T-cell (primary cell): ENCODE measurements around the gene KRT16. TPM values are rescaled to one million over a fixed set of nuclear protein-coding genes. Genes with fewer than 3 reads are reported as not detected.

ENCODE experiments used
- ATAC-seq, 4 experiments: fragments of 200-7000 bp in 3 of 4; fragments of 150-1000 bp in 1 of 4; cut with Tn5 transposase; replicated peaks in 1 of 4; 1 replicate in 3 of 4; 2 replicates in 1 of 4; pipeline ENCODE4 v1.10.0; 2021; ENCODE audit warnings: moderate library complexity in 3 of 4, mild to moderate bottlenecking in 2 of 4, moderate number of reproducible peaks in 1 of 4
- CTCF ChIA-PET, 2 donors: fragments of 300-600 bp; sonication (Branson Sonifier 250); formaldehyde crosslinking; loops; one replicate each; lab custom pipeline; 2022; ENCODE audit warnings: antibody characterized with exemption in 2 of 2; lab: Charles Lee
- POLR2A ChIA-PET, 2 donors: fragments of 300-600 bp; sonication (Branson Sonifier 250); formaldehyde crosslinking; loops; one replicate each; lab custom pipeline; 2022; ENCODE audit warnings: antibody characterized with exemption in 2 of 2; lab: Charles Lee
- DNase-seq, 35 experiments: peaks; one replicate each; pipeline versions ENCODE4 v3.0.0 to v3.0.0-alpha.2; 2013 to 2023
- H3K27ac ChIP-seq: one replicate; pipeline ENCODE4 v1.5.1; 2013; ENCODE audit warnings: low read length
- H3K27me3 ChIP-seq, 2 experiments: replicated peaks in 1 of 2; 1 replicate in 1 of 2; 2 replicates in 1 of 2; pipeline versions ENCODE4 v1.6.1 to v1.7.0; 2013; ENCODE audit warnings: low read length in 1 of 2, mixed read lengths in 1 of 2; ENCODE audit not compliant: control insufficient read depth in 2 of 2, insufficient read depth in 2 of 2; ENCODE audit errors: extremely low read depth in 1 of 2
- H3K36me3 ChIP-seq, 2 donors: 1 replicate in 1 of 2; 2 replicates in 1 of 2; pipeline versions ENCODE4 v1.6.1 to v1.7.0; 2013; ENCODE audit warnings: low read length in 1 of 2; ENCODE audit not compliant: control insufficient read depth in 2 of 2, insufficient read depth in 1 of 2; ENCODE audit errors: extremely low read depth in 1 of 2
- H3K4me1 ChIP-seq, 2 experiments: 1 replicate in 1 of 2; 2 replicates in 1 of 2; pipeline versions ENCODE4 v1.6.1 to v1.7.0; 2013; ENCODE audit warnings: low read length in 2 of 2, mixed read lengths in 1 of 2; ENCODE audit not compliant: insufficient read depth in 2 of 2, control insufficient read depth in 1 of 2; ENCODE audit errors: extremely low read depth in 1 of 2
- H3K4me3 ChIP-seq, 2 donors: 1 replicate in 1 of 2; 2 replicates in 1 of 2; pipeline versions ENCODE4 v1.5.1 to v1.7.0; 2013; ENCODE audit warnings: mild to moderate bottlenecking in 2 of 2, low read length in 1 of 2, moderate library complexity in 1 of 2; ENCODE audit not compliant: control insufficient read depth in 1 of 2; ENCODE audit errors: extremely low read depth in 1 of 2
- H3K9me3 ChIP-seq: 2 replicates; pipeline ENCODE4 v1.7.0; 2013
- H3K27ac Mint-ChIP-seq, 2 donors: one replicate each; pipeline ENCODE4 v1.8.0; 2020 to 2021; ENCODE audit warnings: mild to moderate bottlenecking in 2 of 2, mixed read lengths in 2 of 2
- H3K27me3 Mint-ChIP-seq, 2 donors: one replicate each; pipeline ENCODE4 v1.8.0; 2021 to 2022; ENCODE audit warnings: mixed read lengths in 2 of 2
- H3K36me3 Mint-ChIP-seq: one replicate; pipeline ENCODE4 v1.8.0; 2021; ENCODE audit warnings: mixed read lengths
- H3K4me1 Mint-ChIP-seq, 3 donors: one replicate each; pipeline ENCODE4 v1.8.0; 2020 to 2022; ENCODE audit warnings: mixed read lengths in 3 of 3, mild to moderate bottlenecking in 1 of 3
- H3K4me3 Mint-ChIP-seq, 3 donors: one replicate each; pipeline ENCODE4 v1.8.0; 2020 to 2022; ENCODE audit warnings: mild to moderate bottlenecking in 3 of 3, mixed read lengths in 3 of 3, moderate library complexity in 3 of 3
- H3K9me3 Mint-ChIP-seq, 3 donors: one replicate each; pipeline ENCODE4 v1.8.0; 2020 to 2022; ENCODE audit warnings: mixed read lengths in 3 of 3
- WGBS: methylation state at CpG from one replicate; pipeline ENCODE4 v1.1.5; 2013; ENCODE audit warnings: missing lambda C conversion rate; ENCODE audit not compliant: insufficient coverage; 5-methylcytosine and 5-hydroxymethylcytosine counted together
- total RNA-seq, 35 experiments: library from RNA in 6 of 35; stranded (reverse) in 6 of 35; fragments of 120-200 nt in 1 of 35; gene quantifications; one replicate each; pipeline versions ENCODE4 v1.2.1 to v1.2.4 and lab custom pipeline; 2013 to 2026

The KRT16 gene
- total RNA-seq, 5 donors from 2014 or later (not counting 1 experiment from before 2014, with no cell fraction given) = not detected

- CTCF ChIA-PET = no interaction called here
- no peaks in the 10 kb centered on the region for H3K9me3 ChIP-seq
- Mint-ChIP-seq H3K36me3 (no peaks in the 10 kb centered on the region), H3K4me1 (no peaks in the 10 kb centered on the region), H3K27me3 (peaks cover 41 to 65% of the 10 kb centered on the region in 2 donors), H3K4me3 (no peak overlapping the region), H3K9me3 (no peaks in the 10 kb centered on the region), H3K27ac (no peak overlapping the region)
- WGBS = 29% methylated on average over 1 of the region's 3 CpGs
- H3K27ac ChIP-seq = no peak overlapping the region
- H3K4me1 ChIP-seq = no peaks in the 10 kb centered on the region
- no peak overlapping the region for H3K4me3 ChIP-seq
- H3K36me3 ChIP-seq = no peaks in the 10 kb centered on the region
- ATAC-seq = no peak
- DNase-seq = no peak
- peaks cover 0 to 81% of the 10 kb centered on the region in 2 experiments for H3K27me3 ChIP-seq
- POLR2A ChIA-PET = no interaction called here
These were observed 37.2 kb downstream of the KRT16 start for GRCh38 chr17:41575336-41575735.

DNA sequence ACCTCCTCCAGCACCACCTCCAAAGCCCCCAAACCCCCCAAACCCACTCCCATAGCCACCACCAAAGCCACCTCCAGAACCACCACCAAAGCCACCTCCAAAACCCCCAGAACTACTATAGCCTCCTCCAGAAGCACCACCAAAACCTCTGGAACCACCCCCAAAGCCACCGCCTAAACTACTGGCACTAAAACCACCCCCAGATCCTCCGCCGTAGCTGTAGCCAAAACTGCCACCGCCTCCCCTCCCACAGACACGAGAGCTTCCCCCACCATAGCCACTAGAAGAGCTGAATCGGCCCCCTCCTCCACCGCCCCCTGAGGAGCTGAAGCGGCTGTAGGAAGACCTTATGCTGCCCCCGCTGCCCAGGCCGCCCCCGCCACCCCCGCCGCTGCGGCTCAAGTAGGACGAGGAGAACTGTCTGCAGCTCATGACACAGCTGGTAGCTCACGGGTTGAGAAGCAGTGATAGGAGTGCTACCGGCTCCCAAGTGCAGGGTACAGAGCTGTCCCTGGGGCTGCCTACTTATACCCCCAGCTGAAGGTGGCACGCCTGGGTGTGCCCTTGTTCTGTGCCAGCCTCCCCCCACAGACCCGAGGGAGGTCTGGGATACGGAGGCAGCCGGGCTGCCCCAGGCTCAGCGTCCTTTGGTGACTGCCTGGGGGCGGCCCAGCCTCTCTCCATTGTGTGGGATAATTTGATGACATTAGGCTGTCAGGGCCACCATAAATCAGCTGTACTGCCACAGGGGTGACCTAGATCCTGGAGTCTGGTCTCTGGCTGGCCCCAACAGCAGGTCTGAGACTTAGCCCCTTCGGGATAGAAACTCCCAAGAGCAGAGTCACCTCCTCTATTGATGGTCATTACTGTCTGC lies 40.8 kb downstream of the KRT16 start, which contains the start of gene KRT9:
Gene KRT9 (minus strand): TSS at position 499 of the 874 bp plus-strand sequence. CDS start 67 bp downstream, at position 432.
- no peaks in the 10 kb centered on the region for H3K36me3 Mint-ChIP-seq
- Histone ChIP-seq H3K36me3 (no peaks in the 10 kb centered on the region), H3K4me3 (no peak within 1 kb of the TSS), H3K27me3 (peaks cover 0 to 54% of the 10 kb centered on the region in 2 experiments), H3K4me1 (no peaks in the 10 kb centered on the region), H3K27ac (no peak within 1 kb of the TSS), H3K9me3 (no peaks in the 10 kb centered on the region)
- H3K27me3 Mint-ChIP-seq = peaks cover 20 to 38% of the 10 kb centered on the region in 2 donors
- no peak for DNase-seq
- CTCF ChIA-PET = no interaction called here
- no peak for ATAC-seq
- WGBS = 58% methylated on average over 19 of the region's 24 CpGs
- no peak within 1 kb of the TSS for H3K27ac Mint-ChIP-seq
- H3K4me1 Mint-ChIP-seq = peaks cover 8 to 15% (median 11%) of the 10 kb centered on the region in 3 donors
- no peak within 1 kb of the TSS for H3K4me3 Mint-ChIP-seq
- POLR2A ChIA-PET = no interaction called here
- H3K9me3 Mint-ChIP-seq = peaks cover 0 to 8% (median 7%) of the 10 kb centered on the region in 3 donors

DNA sequence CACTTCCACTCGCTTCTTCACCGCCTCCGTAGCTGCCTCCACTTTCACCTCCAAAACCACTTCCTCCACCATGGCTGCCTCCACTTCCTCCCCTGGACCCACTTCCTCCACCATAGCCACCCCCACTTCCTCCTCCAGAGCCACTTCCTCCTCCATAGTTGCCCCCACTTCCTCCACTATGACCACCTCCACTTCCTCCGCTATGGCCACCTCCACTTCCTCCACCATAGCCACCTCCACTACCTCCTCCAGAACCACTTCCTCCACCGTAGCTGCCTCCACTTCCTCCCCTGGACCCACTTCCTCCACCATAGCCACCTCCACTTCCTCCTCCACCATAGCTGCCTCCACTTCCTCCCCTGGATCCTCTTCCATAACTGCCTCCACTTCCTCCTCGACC lies 45.2 kb downstream of the KRT16 start:
- Mint-ChIP-seq H3K4me3 (peak overlapping the region in 1 of 3 donors; percentile 26), H3K36me3 (no peaks in the 10 kb centered on the region), H3K4me1 (peaks cover 12 to 22% (median 18%) of the 10 kb centered on the region in 3 donors), H3K27me3 (peaks cover 13 to 19% of the 10 kb centered on the region in 2 donors), H3K27ac (peak overlapping the region; percentile 80 to 85), H3K9me3 (peaks cover 0 to 10% (median 7%) of the 10 kb centered on the region in 3 donors)
- 11% methylated on average over 6 of the region's 6 CpGs for WGBS
- DNase-seq (peak in 19 of 35 experiments; percentile 0 to 46 (median 8)), ATAC-seq (peak in 2 of 4 experiments; percentile 44 to 67)
- CTCF ChIA-PET = interaction anchor here in 1 of 2 donors (0.5 kb wide), 2 partner anchors 98 to 646 kb away, joined by 3 read pairs; no protein-coding TSS in a partner anchor
- Histone ChIP-seq H3K27ac (peak overlapping the region; percentile 62), H3K27me3 (peaks cover 0 to 24% of the 10 kb centered on the region in 2 experiments), H3K36me3 (no peaks in the 10 kb centered on the region), H3K4me1 (no peaks in the 10 kb centered on the region), H3K4me3 (no peak overlapping the region), H3K9me3 (no peaks in the 10 kb centered on the region)
- POLR2A ChIA-PET = no interaction called here

DNA sequence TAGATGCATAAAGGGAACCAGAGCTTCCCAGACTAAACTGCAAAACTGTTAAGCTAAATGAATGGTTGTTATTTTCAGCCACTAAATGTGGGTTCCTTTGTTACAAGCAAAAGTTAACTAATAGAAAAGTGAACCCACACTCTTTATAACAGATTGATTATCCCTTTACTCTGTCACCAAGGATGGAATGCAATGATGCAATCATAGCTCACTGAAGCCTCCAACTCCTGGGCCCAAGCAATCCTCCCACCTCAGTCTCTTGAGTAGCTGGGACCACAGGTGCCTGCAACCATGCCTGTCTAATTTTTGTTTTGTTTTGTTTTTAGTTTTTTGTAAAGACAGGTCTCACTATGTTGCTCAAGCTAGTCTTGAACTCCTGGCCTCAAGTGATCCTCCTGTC lies 47.2 kb downstream of the KRT16 start:
- no peak overlapping the region for H3K4me3 Mint-ChIP-seq
- POLR2A ChIA-PET = no interaction called here

GRCh38 chr17:41563607-41564170 lies 48.9 kb downstream of the KRT16 start:
- no peaks in the 10 kb centered on the region for H3K9me3 ChIP-seq
- peaks cover 29 to 38% of the 10 kb centered on the region in 2 donors for H3K27me3 Mint-ChIP-seq
- no peaks in the 10 kb centered on the region for H3K36me3 ChIP-seq
- H3K27me3 ChIP-seq = peaks cover 0 to 19% of the 10 kb centered on the region in 2 experiments
- no peaks in the 10 kb centered on the region for H3K36me3 Mint-ChIP-seq
- peaks cover 0 to 10% (median 7%) of the 10 kb centered on the region in 3 donors for H3K9me3 Mint-ChIP-seq
- H3K4me3 ChIP-seq = no peak overlapping the region
- no peaks in the 10 kb centered on the region for H3K4me1 ChIP-seq
- no peak overlapping the region for H3K4me3 Mint-ChIP-seq
- 36% methylated on average over 2 of the region's 3 CpGs for WGBS
- POLR2A ChIA-PET = no interaction called here
- no peak for DNase-seq
- CTCF ChIA-PET = no interaction called here
- H3K27ac ChIP-seq = no peak overlapping the region
- no peak for ATAC-seq
- no peak overlapping the region for H3K27ac Mint-ChIP-seq
- peaks cover 12 to 22% (median 18%) of the 10 kb centered on the region in 3 donors for H3K4me1 Mint-ChIP-seq

More for the DNA sequence above, 47.2 kb downstream of the KRT16 start:
- peaks cover 12 to 22% (median 18%) of the 10 kb centered on the region in 3 donors for H3K4me1 Mint-ChIP-seq
- CTCF ChIA-PET = interaction anchor here in 1 of 2 donors (0.9 kb wide), 1 partner anchor 16 kb away, joined by 3 read pairs; no protein-coding TSS in a partner anchor
- H3K36me3 ChIP-seq = no peaks in the 10 kb centered on the region
- H3K27me3 ChIP-seq = peaks cover 0 to 22% of the 10 kb centered on the region in 2 experiments
- H3K36me3 Mint-ChIP-seq = no peaks in the 10 kb centered on the region
- H3K27me3 Mint-ChIP-seq = peaks cover 19 to 26% of the 10 kb centered on the region in 2 donors
- no peak overlapping the region for H3K27ac Mint-ChIP-seq
- H3K27ac ChIP-seq = no peak overlapping the region
- DNase-seq (no peak), ATAC-seq (no peak)
- no peak overlapping the region for H3K4me3 ChIP-seq
- no peaks in the 10 kb centered on the region for H3K4me1 ChIP-seq
- no peaks in the 10 kb centered on the region for H3K9me3 ChIP-seq
- peaks cover 0 to 10% (median 7%) of the 10 kb centered on the region in 3 donors for H3K9me3 Mint-ChIP-seq

DNA sequence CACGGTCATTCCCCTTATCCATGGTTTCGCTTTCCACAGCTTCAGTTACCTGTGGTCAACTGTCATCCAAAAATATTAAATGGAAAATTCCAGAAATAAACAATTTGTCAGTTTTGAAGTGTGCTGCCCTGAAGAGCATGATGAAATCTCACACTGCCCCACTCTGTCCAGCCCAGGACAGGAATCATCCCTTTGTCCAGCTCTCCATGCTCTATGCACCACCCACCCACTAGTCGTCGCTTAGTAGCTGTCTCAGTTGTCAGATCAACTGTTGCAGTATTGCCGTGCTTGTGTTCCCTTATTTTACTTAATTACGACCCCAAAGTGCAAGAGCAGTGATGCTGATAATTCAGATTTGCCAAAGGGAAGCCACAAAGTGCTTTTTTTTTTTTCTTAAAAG lies 51.0 kb downstream of the KRT16 start:
- Histone ChIP-seq H3K9me3 (no peaks in the 10 kb centered on the region), H3K27ac (no peak overlapping the region), H3K4me3 (no peak overlapping the region), H3K36me3 (no peaks in the 10 kb centered on the region), H3K27me3 (peaks cover 0 to 24% of the 10 kb centered on the region in 2 experiments), H3K4me1 (no peaks in the 10 kb centered on the region)
- H3K36me3 Mint-ChIP-seq = no peaks in the 10 kb centered on the region
- H3K9me3 Mint-ChIP-seq = no peaks in the 10 kb centered on the region
- CTCF ChIA-PET = no interaction called here
- H3K27ac Mint-ChIP-seq = no peak overlapping the region
- no peak overlapping the region for H3K4me3 Mint-ChIP-seq
- DNase-seq (no peak), ATAC-seq (no peak)
- POLR2A ChIA-PET = no interaction called here
- WGBS = 87% methylated on average over 4 of the region's 6 CpGs
- H3K27me3 Mint-ChIP-seq = peaks cover 33 to 54% of the 10 kb centered on the region in 2 donors
- H3K4me1 Mint-ChIP-seq = peaks cover 2 to 6% (median 5%) of the 10 kb centered on the region in 3 donors
